ENCODE results near the gene MRGPRD. TPM values are rescaled to one million over a fixed set of nuclear protein-coding genes. Genes with fewer than 3 reads are reported as not detected.
"Not testable (repeated sequence)": the region's sequence is repeated elsewhere in the genome, so short reads cannot be mapped to it uniquely, and the experiment has no call there.

MRGPRD gene
- total RNA-seq, 2 experiments from 2014 or later = not detected

- TF ChIP-seq EZH2phosphoT487 (IDR thresholded peaks at IDR 0.05; ENCODE audit: borderline replicate concordance, low read depth, low read length) (no peak), CTCF (conservative IDR thresholded peaks at IDR 0.05; ENCODE audit: low read length) (no peak)
- POLR2A ChIA-PET = no interaction called here
- H3K36me3 ChIP-seq (ENCODE audit: insufficient read depth, low read length) = no peaks in the 10 kb centered on the region
- H4K20me1 ChIP-seq (ENCODE audit: insufficient read depth, low read length) = no peaks in the 10 kb centered on the region
- H3K4me1 ChIP-seq (ENCODE audit: insufficient read depth, low read length, poor library complexity, severe bottlenecking) = peaks cover 5% of the 10 kb centered on the region
- no TSS peak for BruUV-seq (replicated peaks)
- no peaks in the 10 kb centered on the region; the same call in 1 of the 2 replicates for H3K9me3 ChIP-seq (ENCODE audit: low read length)
- no peaks in the 10 kb centered on the region for H3K79me2 ChIP-seq (ENCODE audit: insufficient read depth, low read depth, low read length)
- no peak overlapping the region for H3K4me2 ChIP-seq (ENCODE audit: low read length)
- no peak for DNase-seq (ENCODE audit: low spot score)
- no peak overlapping the region for H3K4me3 ChIP-seq (ENCODE audit: low read depth, low read length, poor library complexity, severe bottlenecking)
- intact Hi-C loops (cut with micrococcal nuclease; ENCODE audit: unreplicated experiment) = no loop called here
- no peak overlapping the region for H3K27ac ChIP-seq (ENCODE audit: low read depth, low read length, poor library complexity, severe bottlenecking)
- no peak overlapping the region for H2AFZ ChIP-seq (ENCODE audit: low read length)
- no peaks in the 10 kb centered on the region for H3K9me2 ChIP-seq (ENCODE audit: insufficient read depth, low read length)
- CTCF ChIA-PET (ENCODE audit: unreplicated experiment) = no interaction called here
These were observed 4.7 kb downstream of the MRGPRD start for GRCh38 chr11:68976095-68976494.

DNA sequence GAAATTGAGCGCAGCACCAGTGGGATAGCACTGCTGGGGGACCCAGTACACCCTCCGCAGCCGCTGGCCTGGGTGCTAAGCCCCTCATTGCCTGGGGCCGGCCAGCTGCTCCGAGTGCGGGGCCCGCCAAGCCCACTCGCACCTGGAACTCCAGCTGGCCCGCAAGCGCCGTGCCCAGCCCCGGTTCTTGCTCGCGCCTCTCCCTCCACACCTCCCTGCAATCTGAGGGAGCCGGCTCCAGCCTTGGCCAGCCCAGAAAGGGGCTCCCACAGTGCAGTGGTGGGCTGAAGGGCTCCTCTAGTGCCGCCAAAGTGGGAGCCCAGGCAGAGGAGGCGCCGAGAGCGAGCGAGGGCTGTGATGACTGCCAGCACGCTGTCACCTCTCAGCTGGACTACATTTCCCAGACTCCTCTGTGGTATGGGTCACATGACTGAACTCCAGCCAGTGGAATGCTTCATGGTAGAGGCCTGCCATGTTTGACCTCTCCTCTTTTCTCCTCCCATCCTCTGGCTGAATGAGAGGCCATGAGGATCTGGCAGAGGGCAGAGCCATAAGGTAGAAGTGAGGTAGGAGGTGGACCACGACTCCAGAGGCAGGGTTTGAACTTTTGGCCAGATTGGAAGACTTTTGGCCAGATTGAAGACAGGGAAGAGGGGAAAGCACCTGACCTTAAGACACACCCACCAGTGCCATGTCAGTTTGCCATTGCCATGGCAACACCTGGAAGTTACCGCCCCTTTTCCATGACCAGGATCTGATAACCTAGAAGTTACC, 6.2 kb downstream of the MRGPRD start:
- Histone ChIP-seq H3K4me3 (ENCODE audit: low read depth, low read length, poor library complexity, severe bottlenecking) (no peak overlapping the region), H3K9me2 (ENCODE audit: insufficient read depth, low read length) (no peaks in the 10 kb centered on the region), H3K4me2 (ENCODE audit: low read length) (no peak overlapping the region), H3K36me3 (ENCODE audit: insufficient read depth, low read length) (no peaks in the 10 kb centered on the region), H3K27ac (ENCODE audit: low read depth, low read length, poor library complexity, severe bottlenecking) (no peak overlapping the region), H3K79me2 (ENCODE audit: insufficient read depth, low read depth, low read length) (no peaks in the 10 kb centered on the region), H3K9me3 (ENCODE audit: low read length) (no peaks in the 10 kb centered on the region; the same call in 1 of the 2 replicates), H4K20me1 (ENCODE audit: insufficient read depth, low read length) (no peaks in the 10 kb centered on the region), H2AFZ (ENCODE audit: low read length) (peak overlapping the region; percentile 88), H3K4me1 (ENCODE audit: insufficient read depth, low read length, poor library complexity, severe bottlenecking) (peaks cover 5% of the 10 kb centered on the region)
- intact Hi-C loops (cut with micrococcal nuclease; ENCODE audit: unreplicated experiment) = no loop called here
- TF ChIP-seq EZH2phosphoT487 (IDR thresholded peaks at IDR 0.05; ENCODE audit: borderline replicate concordance, low read depth, low read length) = no peak
- no peak for TF ChIP-seq CTCF (conservative IDR thresholded peaks at IDR 0.05; ENCODE audit: low read length)
- CTCF ChIA-PET (ENCODE audit: unreplicated experiment) = interaction anchor here (0.5 kb wide), 1 partner anchor 19 kb away, joined by 4 read pairs; no protein-coding TSS in a partner anchor
- BruUV-seq (replicated peaks) = no TSS peak
- DNase-seq (ENCODE audit: low spot score) = peak; percentile 57
- POLR2A ChIA-PET = no interaction called here

- DNase-seq (ENCODE audit: low spot score); CTCF ChIA-PET (ENCODE audit: unreplicated experiment); H3K79me2 ChIP-seq (ENCODE audit: insufficient read depth, low read depth, low read length); H3K9me3 ChIP-seq (ENCODE audit: low read length); H3K4me3 ChIP-seq (ENCODE audit: low read depth, low read length, poor library complexity, severe bottlenecking); H3K9me2 ChIP-seq (ENCODE audit: insufficient read depth, low read length); H3K36me3 ChIP-seq (ENCODE audit: insufficient read depth, low read length); POLR2A ChIA-PET; intact Hi-C loops (cut with micrococcal nuclease; ENCODE audit: unreplicated experiment); H4K20me1 ChIP-seq (ENCODE audit: insufficient read depth, low read length); H2AFZ ChIP-seq (ENCODE audit: low read length); H3K4me2 ChIP-seq (ENCODE audit: low read length); BruUV-seq (replicated peaks); H3K27ac ChIP-seq (ENCODE audit: low read depth, low read length, poor library complexity, severe bottlenecking); H3K4me1 ChIP-seq (ENCODE audit: insufficient read depth, low read length, poor library complexity, severe bottlenecking): not testable (repeated sequence)
These were observed 7.1 kb downstream of the MRGPRD start for GRCh38 chr11:68973706-68974105.
